ENCODE results near the gene AFDN. TPM values are rescaled to one million over a fixed set of nuclear protein-coding genes. Genes with fewer than 3 reads are reported as not detected.

The AFDN gene
- total and polyA plus RNA-seq, 2 of the 8 experiments (the other 6 are each of a cell fraction or from before 2014, with no cell fraction given): 53.4 to 192 TPM

- TF ChIP-seq CHD7 (IDR thresholded peaks at IDR 0.05; ENCODE audit: insufficient replicate concordance, low read length) (no peak), ZNF274 (IDR thresholded peaks at IDR 0.05; ENCODE audit: borderline replicate concordance, extremely low read depth, low read length) (no peak), SIN3A (conservative IDR thresholded peaks at IDR 0.05 in 1 of 2, IDR thresholded peaks at IDR 0.05 in 1 of 2; ENCODE audit: low read depth in 1 of 2, low read length in 2 of 2) (no peak), CTBP2 (IDR thresholded peaks at IDR 0.05; ENCODE audit: borderline replicate concordance, insufficient read depth, insufficient read length, low read length) (no peak), MAFK (IDR thresholded peaks at IDR 0.05; ENCODE audit: low read depth, low read length) (no peak), CBX5 (IDR thresholded peaks at IDR 0.05; ENCODE audit: low read depth, low read length) (no peak), SP1 (IDR thresholded peaks at IDR 0.05; ENCODE audit: low read depth, low read length) (no peak), BACH1 (IDR thresholded peaks at IDR 0.05; ENCODE audit: low read length) (no peak), NANOG (IDR thresholded peaks at IDR 0.05; ENCODE audit: insufficient read depth, low read depth, low read length, poor library complexity, severe bottlenecking) (no peak), POLR2AphosphoS5 (IDR thresholded peaks at IDR 0.05; ENCODE audit: low read depth, low read length) (no peak), SRF (IDR thresholded peaks at IDR 0.05; ENCODE audit: low read depth, low read length) (no peak), HDAC2 (IDR thresholded peaks at IDR 0.05; ENCODE audit: borderline replicate concordance in 1 of 2, low read depth in 2 of 2, low read length in 2 of 2) (no peak)
These were observed 129.8 kb downstream of the AFDN start (continued) for GRCh38 chr6:167956491-167956890.

All from H1 (cell line).